Bone marrow (tissue), 2 donors: Measurements from ENCODE around the gene ST3GAL3.

Experiments used
- DNase-seq, 2 donors: peaks; one replicate each; lab custom pipeline; 2025; lab: John Stamatoyannopoulos, UW

Gene ST3GAL3

DNA sequence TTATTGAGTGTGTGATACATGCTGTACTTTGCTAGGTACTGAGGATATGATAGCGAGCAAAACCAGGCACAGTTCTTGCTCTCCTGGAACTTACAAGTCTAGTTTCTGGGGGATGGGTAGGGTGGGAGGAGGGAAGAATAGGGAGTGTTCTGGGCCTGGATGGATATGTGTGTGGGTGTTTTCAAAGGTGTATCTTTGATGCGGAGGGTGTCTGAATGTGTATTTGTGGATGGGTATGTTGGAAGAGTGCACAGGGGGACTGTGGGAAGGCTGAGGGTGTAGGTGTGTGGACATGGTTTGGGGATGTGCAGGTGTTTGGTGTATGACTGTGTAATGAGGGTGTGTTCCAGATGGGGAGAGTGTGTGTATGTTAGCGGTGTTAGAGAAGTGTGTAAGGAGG lies 258.0 kb downstream of the ST3GAL3 start:
- no peak for DNase-seq

DNA sequence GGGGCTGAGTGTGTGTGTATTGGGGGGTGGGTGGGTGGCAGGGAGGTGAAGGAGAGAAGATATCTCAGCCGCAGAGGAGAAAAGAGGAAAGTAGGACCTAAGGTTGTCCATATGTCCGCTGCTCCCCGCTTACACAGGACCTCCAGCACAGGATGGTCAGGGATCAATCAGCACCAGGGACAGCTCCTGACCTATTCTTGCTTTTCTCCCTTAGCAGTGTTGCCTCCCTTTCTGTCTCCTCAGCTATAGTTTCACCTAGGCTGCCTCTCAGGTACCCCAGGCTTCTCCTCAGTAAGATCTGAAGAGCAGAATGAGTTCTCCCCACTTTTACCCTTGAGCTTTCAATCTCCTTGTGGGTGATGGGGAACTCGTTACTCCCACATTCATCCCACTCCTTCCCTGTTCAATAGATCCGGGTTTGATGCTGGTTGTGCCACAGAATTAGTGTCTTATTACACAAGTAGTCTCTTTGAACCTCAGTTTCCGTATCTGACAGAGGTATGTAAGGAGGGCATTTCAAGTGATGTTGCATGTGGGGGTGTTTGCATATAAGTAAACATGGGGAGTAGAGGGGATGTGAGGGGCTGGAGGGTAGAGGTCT lies 261.1 kb downstream of the ST3GAL3 start:
- no peak for DNase-seq

DNA sequence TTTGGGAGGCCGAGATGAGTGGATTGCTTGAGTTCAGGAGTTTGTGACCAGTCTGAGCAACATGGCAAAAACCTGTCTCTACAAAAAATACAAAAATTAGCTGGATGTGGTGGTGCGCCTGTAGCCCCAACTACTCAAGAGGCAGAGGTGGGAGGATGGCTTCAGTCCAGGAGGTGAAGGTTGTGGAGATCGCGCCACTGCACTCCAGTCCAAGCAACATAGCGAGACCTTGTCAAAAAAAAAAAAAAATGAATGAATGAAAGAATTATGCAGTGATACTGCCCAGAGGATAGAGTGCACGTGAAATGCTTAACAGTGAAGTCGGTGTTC lies 262.0 kb downstream of the ST3GAL3 start:
- no peak for DNase-seq

DNA sequence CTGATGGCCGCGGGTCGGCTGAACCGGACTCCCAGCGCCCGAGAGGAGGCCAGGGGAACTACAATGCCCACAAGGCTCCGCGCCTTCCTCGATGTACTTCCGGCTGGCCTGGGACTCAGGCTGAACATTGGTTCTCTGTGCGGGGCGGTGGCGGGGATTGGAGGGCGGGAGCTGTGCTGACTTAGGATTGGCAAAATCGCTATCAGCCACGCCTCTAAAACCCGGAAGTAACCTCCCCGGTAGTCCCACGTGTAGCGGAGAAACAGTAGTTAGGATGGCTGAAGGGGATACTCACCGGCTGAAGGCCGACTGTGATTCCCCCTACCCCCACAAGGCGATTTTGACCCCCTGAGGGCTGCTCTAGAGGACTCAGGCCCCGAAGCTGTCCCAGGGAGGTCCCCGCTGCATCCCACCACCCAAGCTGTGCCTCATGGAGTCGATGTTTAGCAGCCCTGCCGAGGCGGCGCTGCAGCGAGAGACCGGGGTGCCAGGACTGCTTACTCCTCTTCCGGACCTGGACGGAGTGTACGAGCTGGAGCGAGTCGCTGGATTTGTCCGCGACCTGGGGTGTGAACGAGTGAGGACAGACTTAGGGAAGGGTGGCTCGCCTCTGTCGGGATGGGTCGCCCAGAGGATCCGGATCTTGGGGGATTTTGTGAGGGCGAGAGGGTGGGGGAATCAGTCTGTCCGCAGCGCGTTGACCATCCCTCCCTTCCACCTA lies 262.6 kb downstream of the ST3GAL3 start, which contains the start of gene DPH2:
Gene DPH2 (plus strand): TSS at position 265 of the 721 bp plus-strand sequence. CDS start 166 bp downstream, at position 431.
- DNase-seq = peak; percentile 73 to 95

DNA sequence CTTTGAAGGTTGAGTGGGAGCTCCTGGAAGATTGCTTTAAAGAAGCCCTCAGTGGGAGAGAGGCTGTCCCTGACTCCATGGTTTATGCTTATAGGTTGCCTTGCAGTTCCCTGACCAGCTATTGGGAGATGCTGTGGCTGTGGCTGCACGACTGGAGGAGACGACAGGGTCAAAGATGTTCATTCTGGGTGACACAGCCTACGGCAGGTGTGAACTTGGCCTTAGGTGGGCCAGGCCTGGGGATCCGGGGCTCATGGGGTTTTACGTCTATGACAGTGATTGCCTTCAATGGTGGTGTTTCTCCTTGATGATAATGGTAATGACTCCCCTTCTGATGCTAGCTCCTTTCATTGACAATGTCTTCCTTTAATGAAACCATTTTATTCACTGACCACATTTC lies 263.2 kb downstream of the ST3GAL3 start:
- DNase-seq = no peak

DNA sequence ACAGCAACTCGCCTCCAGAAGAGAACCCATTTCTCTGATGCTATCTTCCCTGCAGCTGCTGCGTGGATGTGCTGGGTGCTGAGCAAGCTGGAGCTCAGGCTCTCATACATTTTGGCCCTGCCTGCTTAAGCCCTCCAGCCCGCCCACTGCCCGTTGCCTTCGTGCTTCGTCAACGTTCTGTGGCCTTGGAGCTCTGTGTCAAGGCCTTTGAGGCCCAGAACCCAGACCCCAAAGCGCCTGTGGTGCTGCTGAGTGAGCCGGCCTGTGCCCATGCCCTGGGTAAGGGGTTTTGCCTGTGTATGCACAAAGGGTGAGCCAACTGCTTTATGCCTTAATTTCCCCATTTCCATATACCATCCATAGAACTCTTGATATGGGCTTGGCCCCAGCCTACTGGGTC lies 263.6 kb downstream of the ST3GAL3 start:
- DNase-seq = no peak

DNA sequence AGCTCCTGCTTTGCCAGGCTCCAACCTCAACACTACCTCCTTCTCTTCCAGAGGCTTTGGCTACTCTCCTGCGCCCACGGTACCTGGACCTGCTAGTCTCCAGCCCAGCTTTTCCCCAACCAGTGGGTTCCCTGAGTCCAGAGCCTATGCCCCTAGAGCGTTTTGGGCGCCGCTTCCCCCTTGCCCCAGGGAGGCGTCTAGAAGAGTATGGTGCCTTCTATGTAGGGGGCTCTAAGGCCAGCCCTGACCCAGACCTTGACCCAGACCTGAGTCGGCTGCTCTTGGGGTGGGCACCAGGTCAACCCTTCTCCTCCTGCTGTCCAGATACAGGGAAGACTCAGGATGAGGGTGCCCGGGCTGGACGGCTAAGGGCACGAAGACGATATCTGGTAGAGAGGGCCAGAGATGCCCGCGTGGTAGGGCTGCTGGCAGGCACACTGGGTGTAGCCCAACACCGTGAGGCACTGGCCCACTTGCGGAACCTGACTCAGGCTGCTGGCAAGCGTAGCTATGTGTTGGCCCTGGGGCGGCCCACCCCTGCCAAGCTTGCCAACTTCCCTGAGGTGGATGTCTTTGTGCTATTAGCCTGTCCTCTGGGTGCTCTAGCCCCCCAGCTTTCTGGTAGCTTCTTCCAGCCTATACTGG lies 264.1 kb downstream of the ST3GAL3 start:
- no peak for DNase-seq

DNA sequence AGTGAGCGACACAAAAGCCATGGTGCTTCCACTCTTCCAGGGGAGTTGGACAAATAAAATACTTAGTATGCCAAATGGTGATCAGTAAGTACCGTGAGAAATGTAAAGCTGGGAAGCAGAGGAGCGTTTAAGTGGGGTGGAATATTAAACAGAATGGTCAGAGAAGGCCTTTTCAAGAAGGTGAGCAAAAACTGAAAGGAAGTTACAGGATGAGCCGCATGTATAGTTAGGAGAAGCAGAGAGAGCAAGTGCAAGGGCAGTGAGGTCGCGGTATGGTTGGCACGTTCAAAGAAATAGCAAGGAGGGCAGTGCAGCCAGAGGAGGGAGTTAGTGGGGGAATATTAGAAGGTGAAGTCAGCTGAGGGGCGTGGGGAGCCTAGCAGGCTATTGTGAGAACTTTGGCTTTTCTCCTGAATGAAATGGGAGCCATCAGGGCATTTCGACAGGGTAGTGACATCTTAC lies 266.7 kb downstream of the ST3GAL3 start:
- DNase-seq = no peak

DNA sequence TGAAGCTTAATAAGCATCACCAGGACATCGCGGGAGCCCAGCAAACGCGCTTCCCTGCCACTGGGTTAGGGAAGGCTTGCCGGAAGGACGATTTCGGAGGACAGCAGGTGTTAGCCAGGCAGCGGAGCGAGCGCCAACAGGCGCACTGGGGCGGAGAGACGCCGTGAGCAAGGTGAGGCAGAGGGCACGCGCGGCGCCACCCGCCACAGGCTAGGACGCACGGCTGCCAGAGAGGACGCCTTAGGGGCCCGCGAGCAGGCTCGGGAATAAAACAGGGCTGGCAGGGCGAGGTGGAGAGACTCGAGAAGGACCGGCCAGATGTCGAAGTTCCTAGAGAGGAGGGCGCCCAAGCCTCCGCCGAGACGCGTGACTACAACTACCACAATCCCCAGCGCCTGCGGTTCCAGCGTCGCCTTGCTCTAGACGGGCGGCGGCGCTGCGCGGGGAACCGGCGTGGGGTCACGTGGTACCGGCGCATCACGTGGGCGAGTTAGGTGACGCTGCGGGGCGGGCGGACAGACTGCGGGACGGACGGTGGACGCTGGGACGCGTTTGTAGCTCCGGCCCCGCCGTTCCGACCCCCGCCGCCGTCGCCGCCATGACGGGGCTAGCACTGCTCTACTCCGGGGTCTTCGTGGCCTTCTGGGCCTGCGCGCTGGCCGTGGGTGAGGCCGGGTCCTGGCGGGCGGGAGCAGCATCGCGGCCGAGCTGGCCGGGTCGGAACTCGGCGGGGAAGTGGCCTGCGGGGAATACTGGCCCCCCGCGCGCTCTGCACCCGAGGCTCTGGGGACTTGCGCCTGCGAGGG lies 267.3 kb downstream of the ST3GAL3 start, which contains the start of gene ATP6V0B:
Gene ATP6V0B (plus strand): TSS at position 518 of the 806 bp plus-strand sequence. CDS start 81 bp downstream, at position 599.
- peak; percentile 86 to 91 for DNase-seq

DNA sequence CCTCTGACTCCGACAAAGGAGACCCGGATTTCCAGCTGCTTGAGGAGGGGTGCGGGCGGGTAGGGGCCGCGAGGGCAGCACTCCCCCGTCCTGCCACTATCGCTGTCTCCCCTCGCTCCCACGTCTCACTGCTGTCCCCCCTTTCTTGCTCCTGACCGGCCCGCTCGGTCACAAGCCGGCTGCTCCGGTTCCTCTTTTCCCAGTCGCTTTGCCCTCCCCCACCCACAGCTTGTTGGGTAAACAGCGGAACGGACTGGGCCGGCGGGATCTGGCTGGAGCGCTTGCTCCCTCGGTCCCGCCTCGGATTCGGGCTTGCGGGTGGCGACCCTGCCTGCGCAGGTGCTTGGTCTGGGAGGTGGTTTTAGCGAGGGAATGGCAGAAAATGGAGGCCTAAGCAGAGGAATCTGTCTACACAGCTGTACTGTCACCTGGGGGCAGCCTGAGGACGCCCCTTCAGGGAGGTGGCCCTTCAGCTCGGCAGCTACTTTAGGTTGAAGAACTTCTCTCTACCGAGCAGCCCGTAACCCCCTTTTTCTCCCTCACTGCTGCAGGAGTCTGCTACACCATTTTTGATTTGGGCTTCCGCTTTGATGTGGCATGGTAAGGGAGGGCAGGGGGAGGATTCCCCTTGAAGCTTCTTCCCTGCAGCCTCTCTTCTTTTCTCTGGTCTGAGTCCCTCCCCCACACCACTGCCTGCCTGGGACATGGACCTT lies 268.1 kb downstream of the ST3GAL3 start:
- peak; percentile 47 to 71 for DNase-seq

DNA sequence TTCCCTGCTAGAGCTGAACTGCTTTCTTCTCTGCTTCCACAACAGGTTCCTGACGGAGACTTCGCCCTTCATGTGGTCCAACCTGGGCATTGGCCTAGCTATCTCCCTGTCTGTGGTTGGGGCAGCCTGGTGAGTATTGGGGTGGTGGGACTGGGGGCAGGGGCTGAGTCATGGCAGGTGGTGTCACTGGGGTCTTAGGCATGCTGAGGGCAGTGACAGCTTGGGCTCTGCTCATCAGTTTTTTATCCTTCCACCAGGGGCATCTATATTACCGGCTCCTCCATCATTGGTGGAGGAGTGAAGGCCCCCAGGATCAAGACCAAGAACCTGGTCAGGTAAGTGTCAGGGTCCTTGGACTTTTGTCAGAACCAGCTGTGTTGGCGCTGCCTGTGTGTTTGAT lies 268.7 kb downstream of the ST3GAL3 start:
- DNase-seq = no peak

DNA sequence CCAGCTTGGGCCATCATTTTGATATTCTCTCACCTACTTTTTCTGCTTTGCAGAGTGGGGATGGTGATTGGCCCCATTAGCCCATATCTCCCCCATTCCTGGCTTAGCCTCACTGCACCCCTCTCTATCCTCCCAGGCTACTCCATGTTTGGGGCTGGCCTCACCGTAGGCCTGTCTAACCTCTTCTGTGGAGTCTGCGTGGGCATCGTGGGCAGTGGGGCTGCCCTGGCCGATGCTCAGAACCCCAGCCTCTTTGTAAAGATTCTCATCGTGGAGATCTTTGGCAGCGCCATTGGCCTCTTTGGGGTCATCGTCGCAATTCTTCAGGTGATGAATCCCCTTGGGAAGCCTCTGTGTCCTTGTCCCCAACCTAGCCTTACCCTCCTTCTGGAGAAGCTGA lies 269.6 kb downstream of the ST3GAL3 start:
- DNase-seq = no peak

DNA sequence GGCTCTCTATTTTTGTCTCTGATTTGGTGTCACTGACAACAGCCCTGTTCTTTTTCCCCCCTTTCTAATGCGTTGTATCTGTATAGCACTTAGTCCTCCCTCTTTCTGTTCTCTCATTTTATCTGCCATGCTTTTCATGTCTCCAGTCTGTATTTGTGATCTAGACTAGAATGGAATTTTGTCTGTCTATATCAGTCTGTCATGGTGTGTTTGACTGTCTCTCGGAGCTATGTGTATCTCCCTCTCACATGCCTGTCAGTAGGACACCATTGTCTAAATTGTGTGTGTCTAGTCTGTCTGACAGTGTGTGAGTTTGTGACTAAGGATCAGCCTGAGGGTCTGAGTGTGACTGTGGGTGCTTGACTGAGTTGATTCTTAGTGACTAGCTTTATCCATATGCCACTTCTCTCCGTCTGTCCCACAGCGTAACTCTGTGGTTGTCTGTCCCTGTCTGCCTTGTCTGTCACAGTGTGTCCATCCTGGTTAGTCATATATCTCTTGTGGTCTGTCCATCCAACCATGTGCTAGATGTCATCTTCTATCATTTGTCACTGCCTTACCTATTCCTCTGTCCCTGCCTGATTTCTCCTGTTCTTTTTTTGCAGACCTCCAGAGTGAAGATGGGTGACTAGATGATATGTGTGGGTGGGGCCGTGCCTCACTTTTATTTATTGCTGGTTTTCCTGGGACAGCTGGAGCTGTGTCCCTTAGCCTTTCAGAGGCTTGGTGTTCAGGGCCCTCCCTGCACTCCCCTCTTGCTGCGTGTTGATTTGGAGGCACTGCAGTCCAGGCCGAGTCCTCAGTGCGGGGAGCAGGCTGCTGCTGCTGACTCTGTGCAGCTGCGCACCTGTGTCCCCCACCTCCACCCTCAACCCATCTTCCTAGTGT lies 270.3 kb downstream of the ST3GAL3 start:
- DNase-seq = no peak

DNA sequence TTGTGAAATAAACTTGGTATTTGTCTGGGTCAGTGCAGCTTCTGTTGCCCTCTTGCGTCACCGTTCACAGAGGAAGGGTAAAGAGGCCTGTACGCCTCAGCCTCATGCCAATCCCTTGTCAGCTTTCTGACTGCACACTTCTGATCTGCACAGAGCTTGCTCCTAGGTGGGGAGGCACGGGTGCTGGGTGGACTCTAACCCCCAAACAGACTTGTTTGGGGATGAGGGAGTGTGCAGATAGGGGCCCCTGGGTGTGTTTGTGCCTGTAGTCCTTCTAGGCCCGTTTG lies 270.9 kb downstream of the ST3GAL3 start:
- no peak for DNase-seq

DNA sequence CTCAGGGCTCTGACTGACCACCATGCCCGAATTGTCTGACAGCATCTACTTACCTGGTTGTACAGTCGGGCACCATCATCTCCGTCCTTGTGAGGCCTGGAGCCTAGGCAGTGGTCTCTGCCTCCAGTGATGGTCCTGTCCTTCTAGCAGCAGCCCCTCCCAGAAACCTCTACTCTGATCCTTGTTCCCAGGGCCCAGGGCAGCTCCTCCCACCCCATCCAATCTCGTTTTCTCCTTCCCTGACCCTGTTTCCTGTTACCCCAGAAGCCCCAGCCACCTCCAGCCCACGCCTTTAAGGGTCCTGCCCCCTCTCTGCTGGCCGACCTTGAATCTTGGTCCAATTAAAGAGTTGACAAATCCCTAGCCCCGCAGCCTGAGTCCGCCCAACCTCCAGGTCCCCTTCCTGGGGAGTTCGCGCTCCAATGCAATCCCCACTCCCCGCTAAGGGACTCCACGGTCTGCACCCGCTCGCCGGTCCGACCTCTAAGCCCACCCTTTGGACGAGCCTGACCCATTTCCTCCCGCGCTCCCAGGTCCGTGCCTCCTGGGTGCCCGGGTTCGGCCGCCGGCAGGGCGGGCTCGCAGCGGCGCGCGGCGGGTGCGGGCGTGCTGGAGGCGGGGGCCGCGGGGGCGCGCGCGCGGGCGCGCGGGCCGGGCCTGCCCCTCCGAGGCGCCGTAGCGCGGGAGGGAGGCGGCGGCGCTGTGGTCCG lies 271.4 kb downstream of the ST3GAL3 start, which contains the start of gene B4GALT2:
Gene B4GALT2 (plus strand): TSS at position 660 of the 710 bp plus-strand sequence. CDS start 1,951 bp downstream, outside the sequence.
- DNase-seq = no peak

DNA sequence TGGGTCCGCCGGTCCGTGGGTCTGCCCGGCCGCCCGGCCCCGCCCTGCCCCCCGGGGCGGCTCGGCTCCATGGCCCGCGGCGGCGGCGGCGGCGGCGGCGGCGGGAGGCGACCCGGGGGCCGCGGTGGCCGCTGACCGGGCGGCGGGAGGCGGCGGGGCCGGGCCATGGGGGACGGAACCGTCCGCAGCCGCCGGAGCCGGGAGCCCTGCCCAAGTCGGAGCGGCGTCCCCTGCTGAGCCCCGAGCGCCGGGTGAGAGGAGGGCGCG lies 271.9 kb downstream of the ST3GAL3 start:
- DNase-seq = no peak

DNA sequence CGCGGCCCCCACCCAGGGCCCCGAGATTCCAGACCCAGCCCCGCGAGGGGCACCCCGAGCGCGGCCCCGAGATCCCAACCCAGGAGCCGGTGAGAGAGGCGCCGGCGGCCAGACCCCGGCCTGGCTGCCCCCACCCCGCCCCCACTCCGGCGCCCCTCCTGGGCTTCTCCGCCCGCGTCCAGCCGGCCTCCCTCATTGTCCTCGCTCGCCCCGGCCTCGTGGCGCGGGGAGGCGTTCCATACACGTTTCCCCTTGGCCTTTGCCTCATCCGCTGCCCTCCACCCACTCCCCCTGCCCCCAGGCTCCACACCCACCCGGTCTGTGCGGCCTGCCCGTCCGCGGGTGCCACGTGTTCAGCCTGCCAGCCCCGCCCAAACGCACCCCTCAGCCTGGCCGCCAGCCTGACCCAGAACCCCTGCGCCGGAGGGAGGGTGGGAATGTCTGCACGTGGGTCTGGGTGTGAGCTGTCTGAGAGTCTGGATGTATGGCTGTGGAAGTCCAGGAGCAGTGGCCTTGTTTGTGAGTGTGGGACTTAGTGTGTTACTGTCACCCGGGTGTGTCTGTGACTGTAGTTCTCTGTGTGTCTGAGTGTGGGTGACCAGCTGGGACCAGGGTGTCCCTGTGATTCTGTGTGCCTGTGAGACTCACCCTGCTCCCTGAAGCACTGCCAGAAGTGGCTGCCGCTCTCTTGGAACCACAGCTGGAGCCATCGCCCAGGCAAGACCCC lies 272.4 kb downstream of the ST3GAL3 start:
- DNase-seq = no peak

DNA sequence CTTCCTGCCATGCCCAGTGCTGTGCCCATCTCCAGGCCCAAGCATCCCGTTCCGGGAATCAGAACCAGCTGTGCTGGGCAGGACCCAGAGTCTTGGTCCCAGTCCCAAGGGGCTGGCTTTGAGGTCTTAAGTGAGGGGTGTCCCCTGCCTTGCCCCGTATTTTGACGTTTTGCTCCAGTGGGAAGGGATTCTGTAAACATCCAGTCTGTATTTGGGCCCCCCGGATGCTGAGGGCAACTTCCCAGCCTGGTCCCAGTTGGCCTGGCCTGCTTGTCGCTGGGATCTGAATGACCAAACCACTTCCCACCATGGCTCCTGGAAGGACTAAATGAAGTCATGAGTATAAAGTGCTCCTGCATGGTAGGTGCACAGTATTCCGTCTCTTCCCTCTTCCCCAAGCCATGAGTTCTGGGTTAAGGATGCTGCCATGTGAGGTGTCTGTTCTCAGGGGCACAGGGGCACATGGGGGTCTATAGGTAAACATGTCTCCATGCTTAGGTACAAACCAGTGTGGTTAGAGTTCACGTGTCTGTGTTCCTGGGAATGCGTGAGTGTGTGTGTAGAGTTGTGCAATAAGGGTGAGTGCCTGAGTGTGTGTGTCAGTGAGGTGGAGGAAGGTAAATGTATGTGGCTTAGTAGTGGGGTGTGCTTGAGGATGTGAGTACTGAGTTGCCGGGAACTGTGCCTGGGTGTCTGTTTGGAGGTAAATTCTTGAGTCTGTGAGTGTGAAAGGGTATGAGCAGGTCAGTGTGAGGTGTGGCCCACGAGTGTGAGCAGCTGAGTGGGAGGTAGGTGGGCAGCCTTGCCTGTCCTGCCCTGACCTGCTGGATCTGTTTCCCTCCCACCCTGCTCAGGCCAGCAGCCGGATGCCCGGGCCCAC lies 273.2 kb downstream of the ST3GAL3 start:
- DNase-seq = no peak
